Vagina (tissue), 2 donors: Measurements from ENCODE around the gene TNIK.

ENCODE experiments used
- POLR2A ChIP-seq, 2 donors: fragments of 450-650 bp; IDR thresholded peaks; one replicate each; pipeline ENCODE4 v1.6.1; 2017; ENCODE audit warnings: antibody characterized with exemption in 2 of 2, mild to moderate bottlenecking in 2 of 2, moderate library complexity in 2 of 2
- TF ChIP-seq, protein P1 (sequence below), 3 experiments: fragments of 450-650 bp in 2 of 3; fragments of 200-600 bp in 1 of 3; sonication (generic) in 1 of 3; IDR thresholded peaks; one replicate each; pipeline ENCODE4 v1.5.1; 2017 to 2019; ENCODE audit warnings: antibody characterized with exemption in 3 of 3, mild to moderate bottlenecking in 2 of 3, moderate library complexity in 2 of 3

DNA sequence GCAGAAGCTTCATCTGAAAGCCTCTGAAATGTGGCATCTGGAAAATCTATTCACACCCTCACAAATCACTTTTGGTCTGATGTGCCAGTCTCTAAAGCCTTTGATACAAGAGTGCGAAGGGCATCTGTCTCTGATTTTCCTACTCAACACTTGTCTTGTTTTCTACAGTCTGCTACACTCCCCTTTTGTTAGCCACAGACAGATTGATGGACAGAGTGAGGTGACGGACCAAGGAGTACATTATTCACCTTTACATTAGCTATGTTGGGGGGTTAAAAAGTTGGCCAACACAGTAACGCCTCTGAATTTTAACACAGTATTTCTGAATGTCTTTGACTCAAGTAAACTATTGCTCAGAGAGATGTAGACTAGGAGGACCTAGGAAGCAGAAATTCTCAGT, 63.1 kb downstream of the TNIK start:
- TF ChIP-seq, protein P1, sequence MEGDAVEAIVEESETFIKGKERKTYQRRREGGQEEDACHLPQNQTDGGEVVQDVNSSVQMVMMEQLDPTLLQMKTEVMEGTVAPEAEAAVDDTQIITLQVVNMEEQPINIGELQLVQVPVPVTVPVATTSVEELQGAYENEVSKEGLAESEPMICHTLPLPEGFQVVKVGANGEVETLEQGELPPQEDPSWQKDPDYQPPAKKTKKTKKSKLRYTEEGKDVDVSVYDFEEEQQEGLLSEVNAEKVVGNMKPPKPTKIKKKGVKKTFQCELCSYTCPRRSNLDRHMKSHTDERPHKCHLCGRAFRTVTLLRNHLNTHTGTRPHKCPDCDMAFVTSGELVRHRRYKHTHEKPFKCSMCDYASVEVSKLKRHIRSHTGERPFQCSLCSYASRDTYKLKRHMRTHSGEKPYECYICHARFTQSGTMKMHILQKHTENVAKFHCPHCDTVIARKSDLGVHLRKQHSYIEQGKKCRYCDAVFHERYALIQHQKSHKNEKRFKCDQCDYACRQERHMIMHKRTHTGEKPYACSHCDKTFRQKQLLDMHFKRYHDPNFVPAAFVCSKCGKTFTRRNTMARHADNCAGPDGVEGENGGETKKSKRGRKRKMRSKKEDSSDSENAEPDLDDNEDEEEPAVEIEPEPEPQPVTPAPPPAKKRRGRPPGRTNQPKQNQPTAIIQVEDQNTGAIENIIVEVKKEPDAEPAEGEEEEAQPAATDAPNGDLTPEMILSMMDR (IDR thresholded peaks at IDR 0.05): no peak
- no peak for TF ChIP-seq POLR2A (IDR thresholded peaks at IDR 0.05)
